Measurements from ENCODE around the gene TBC1D10A.
A peak's percentile ranks its signal among the peaks of the same experiment; 100 is the strongest.

DNA sequence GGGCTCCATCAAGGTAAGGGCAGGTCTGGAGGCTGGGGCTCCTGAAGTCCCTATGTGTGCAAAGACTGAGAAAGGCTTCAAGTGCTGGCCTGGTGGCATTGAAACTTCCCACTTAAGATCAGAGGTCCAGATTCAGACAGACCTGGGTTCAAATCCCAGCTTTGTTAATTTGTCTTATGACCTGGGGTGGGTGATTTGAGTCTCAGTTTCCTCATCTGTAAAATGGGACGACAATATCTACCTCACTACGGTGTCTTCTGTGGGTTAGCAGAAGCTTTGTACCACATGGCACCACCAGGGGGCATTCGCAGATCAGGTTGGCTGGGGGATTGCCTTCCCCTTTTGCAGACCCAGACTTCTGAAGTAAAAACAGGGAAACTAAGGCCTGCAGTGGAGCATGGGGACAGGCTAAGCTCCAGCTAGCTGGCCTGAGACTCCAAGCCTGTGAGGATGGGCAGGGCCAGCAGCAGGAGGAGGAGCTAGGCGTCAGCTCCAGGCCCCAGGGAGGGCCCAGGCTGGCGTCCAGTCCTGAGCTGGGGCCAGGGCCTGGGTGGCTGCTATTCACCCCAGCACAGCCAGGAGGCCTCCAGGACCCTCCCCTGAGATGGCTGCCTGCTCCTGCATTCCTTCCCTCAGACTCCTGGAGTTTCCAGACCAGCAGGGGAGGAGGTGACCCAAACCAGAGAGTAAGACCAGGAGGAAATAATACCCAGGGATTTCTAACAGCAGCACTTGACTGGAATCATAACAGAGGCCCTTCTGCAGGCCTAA lies 38.9 kb downstream of the TBC1D10A start:
- TF ChIP-seq, protein P1, sequence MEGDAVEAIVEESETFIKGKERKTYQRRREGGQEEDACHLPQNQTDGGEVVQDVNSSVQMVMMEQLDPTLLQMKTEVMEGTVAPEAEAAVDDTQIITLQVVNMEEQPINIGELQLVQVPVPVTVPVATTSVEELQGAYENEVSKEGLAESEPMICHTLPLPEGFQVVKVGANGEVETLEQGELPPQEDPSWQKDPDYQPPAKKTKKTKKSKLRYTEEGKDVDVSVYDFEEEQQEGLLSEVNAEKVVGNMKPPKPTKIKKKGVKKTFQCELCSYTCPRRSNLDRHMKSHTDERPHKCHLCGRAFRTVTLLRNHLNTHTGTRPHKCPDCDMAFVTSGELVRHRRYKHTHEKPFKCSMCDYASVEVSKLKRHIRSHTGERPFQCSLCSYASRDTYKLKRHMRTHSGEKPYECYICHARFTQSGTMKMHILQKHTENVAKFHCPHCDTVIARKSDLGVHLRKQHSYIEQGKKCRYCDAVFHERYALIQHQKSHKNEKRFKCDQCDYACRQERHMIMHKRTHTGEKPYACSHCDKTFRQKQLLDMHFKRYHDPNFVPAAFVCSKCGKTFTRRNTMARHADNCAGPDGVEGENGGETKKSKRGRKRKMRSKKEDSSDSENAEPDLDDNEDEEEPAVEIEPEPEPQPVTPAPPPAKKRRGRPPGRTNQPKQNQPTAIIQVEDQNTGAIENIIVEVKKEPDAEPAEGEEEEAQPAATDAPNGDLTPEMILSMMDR (conservative IDR thresholded peaks at IDR 0.05; ENCODE audit: low read length) = peak; percentile 91
- TF ChIP-seq EZH2phosphoT487 (IDR thresholded peaks at IDR 0.05; ENCODE audit: borderline replicate concordance) = no peak
